T-helper 1 cell treated with Interleukin-12 subunit alpha and Interleukin-12 subunit beta and Interleukin-4 antibody, amounts not matched to agents 30 μg/mL and 1 μg/mL, for 36 hours (primary cell): ENCODE results near the gene PBXIP1.

Experiments
- H3K27ac Mint-ChIP-seq: one replicate; pipeline ENCODE4 v1.8.0; 2021; ENCODE audit warnings: mild to moderate bottlenecking, mixed read lengths
- H3K27me3 Mint-ChIP-seq: one replicate; pipeline ENCODE4 v1.8.0; 2021; ENCODE audit warnings: low read depth, mixed read lengths
- H3K36me3 Mint-ChIP-seq: one replicate; pipeline ENCODE4 v1.8.0; 2021; ENCODE audit warnings: low read depth, mixed read lengths
- H3K4me1 Mint-ChIP-seq: one replicate; pipeline ENCODE4 v1.8.0; 2021; ENCODE audit warnings: low read depth, mixed read lengths
- H3K4me3 Mint-ChIP-seq: one replicate; pipeline ENCODE4 v1.8.0; 2021; ENCODE audit warnings: mild to moderate bottlenecking, moderate library complexity, mixed read lengths
- H3K9me3 Mint-ChIP-seq: one replicate; pipeline ENCODE4 v1.8.0; 2021; ENCODE audit warnings: mixed read lengths

PBXIP1 gene

DNA sequence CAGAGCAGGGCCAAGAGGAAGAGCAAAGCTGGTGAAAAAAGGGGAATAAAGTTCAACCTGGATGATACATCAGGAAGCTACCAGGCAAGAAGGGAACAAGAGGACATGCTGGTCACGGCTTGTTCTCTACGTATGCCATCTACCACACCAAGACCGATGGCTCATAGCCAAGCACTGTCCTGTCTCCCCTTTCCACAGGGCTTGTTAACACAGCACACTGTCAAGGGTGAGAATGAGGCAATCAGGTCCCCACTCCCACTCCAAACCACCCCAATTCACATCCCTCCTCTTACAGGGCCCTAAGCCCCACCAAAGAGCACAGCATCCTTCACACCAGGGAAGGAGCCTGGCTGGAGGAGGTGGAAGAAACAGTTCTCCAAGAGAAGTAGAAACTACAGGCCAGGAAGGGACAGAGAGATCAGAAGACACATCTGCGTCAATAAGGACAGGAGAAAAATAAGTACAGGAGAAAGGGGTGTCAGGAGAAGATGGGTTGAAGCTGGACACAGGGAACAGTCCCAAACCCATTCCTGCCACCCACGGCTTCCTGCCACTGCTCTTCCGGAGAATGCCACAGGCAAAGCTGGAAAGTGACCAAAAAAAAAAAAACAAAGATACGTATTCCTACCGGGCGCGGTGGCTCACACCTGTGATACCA lies 15.6 kb upstream of the PBXIP1 start:
- peak overlapping the region; percentile 52 for H3K4me3 Mint-ChIP-seq
- H3K36me3 Mint-ChIP-seq: peaks cover 35% of the 10 kb centered on the region
- H3K27me3 Mint-ChIP-seq: no peaks in the 10 kb centered on the region
- peak overlapping the region; percentile 74 for H3K27ac Mint-ChIP-seq
- H3K9me3 Mint-ChIP-seq: no peaks in the 10 kb centered on the region
- H3K4me1 Mint-ChIP-seq: peaks cover 29% of the 10 kb centered on the region

DNA sequence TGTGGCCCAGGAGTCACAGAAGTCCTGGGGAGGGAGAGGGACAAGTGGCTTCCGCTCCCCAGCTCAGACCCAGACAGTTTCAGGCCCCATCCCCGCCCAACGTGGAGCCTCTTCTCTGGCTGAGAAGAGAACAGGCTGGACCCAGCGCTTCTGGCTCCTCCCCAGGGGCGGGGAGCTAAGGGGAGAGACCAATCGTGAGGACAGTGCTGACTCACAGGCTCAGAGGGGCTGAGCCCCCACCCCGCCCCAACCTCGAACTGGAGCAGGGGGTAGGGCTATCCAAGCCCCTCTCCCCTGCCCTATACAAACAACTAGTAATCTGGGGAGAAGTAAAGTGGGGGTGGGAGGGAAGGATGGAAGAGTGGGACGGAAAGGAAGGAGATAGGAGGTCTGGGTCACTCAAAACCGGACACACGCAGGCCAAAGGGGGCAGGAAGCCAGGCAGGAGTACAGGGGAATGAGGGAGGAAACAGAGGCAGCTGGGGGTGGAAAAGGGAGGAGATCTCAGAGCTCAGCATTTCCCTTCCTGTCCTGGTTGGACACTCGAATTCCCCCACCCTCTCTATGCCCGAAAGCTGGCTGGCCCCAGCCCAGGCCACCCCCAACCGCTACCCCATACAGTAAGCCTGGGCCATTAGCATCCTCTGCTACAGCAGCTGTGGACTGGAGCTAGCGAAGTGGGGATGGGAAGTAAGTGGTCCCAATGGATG lies 14.9 kb upstream of the PBXIP1 start, which contains the start of gene SHC1:
SHC1 (minus strand) TSS at position 117 of the 710 bp plus-strand sequence. CDS start 221 bp downstream, outside the sequence.
- peaks cover 35% of the 10 kb centered on the region for H3K36me3 Mint-ChIP-seq
- H3K9me3 Mint-ChIP-seq: no peaks in the 10 kb centered on the region
- H3K27me3 Mint-ChIP-seq: no peaks in the 10 kb centered on the region
- peak within 1 kb of the TSS; percentile 52 for H3K4me3 Mint-ChIP-seq
- peaks cover 29% of the 10 kb centered on the region for H3K4me1 Mint-ChIP-seq
- H3K27ac Mint-ChIP-seq: peak within 1 kb of the TSS; percentile 78

DNA sequence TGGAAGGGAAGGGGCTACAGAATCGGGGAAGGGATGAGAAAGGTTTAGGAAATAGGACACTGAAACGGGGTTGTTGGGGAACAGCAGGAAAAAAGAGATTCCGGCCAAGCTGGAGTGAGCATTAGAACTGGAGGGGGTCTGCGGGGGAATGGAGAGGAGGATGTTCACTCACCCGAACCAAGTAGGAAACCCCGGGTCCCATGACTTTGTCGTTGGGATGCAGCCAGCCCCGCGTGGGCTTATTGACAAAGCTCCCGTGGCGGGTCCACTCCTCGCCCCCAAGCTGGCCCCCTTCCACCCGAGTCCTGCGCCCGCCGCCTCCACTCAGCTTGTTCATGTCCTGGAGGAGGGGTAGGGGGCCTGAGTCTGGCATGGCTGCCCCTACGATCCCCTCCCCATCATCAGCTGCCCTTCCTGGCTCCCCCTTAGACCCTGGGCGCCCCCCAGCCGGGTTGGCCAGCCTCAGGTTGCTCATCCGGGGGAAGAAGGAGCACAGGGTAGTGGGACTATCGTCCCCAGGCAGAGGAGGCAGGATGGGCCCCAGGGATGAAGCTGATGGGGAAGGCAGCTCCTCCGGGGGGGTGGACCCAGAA lies 14.1 kb upstream of the PBXIP1 start:
- H3K4me1 Mint-ChIP-seq: peaks cover 29% of the 10 kb centered on the region
- no peak overlapping the region for H3K27ac Mint-ChIP-seq
- H3K9me3 Mint-ChIP-seq: no peaks in the 10 kb centered on the region
- no peaks in the 10 kb centered on the region for H3K27me3 Mint-ChIP-seq
- no peak overlapping the region for H3K4me3 Mint-ChIP-seq
- H3K36me3 Mint-ChIP-seq: peaks cover 42% of the 10 kb centered on the region

DNA sequence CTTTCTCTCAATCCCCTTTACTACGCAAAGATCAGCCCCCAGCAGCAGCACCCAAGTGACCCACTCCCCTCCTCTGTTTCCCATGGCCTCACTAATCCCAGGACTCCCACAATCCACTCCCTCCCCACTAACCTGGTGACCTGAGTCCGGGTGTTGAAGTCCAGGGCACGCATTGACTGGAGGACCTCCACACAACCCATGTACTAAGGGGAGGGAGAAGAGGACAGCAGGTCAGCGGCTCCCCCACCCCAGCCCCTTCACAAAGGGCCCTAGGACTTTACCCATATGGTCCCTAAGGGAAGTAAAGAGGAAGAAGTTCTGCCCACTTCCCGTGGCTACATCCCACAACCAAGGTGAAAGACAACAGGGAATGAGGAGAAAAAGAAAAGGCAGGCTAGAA lies 13.3 kb upstream of the PBXIP1 start:
- Mint-ChIP-seq H3K4me3 (no peak overlapping the region), H3K36me3 (peaks cover 42% of the 10 kb centered on the region), H3K9me3 (no peaks in the 10 kb centered on the region), H3K27me3 (no peaks in the 10 kb centered on the region), H3K27ac (peak overlapping the region; percentile 62), H3K4me1 (peaks cover 29% of the 10 kb centered on the region)

DNA sequence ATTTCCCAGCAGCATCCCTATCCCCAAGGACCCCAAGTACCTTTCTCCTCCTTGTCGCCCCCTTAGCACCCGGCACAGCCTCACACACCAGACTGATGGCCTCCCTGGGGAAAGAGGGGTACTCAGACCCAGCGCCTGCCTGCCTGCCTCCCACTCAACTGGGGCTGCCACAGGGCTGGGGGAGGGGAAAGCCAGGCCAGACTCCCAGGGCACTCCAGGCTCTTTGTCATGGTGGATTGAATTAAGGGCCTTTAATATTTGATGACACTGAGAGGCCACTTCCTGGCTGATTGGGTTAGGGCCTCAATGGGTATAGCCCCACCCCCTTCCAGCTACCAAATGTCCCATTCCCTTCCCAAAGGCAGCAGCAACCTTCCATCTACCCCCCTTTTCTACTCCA lies 12.8 kb upstream of the PBXIP1 start:
- H3K4me3 Mint-ChIP-seq: no peak overlapping the region

DNA sequence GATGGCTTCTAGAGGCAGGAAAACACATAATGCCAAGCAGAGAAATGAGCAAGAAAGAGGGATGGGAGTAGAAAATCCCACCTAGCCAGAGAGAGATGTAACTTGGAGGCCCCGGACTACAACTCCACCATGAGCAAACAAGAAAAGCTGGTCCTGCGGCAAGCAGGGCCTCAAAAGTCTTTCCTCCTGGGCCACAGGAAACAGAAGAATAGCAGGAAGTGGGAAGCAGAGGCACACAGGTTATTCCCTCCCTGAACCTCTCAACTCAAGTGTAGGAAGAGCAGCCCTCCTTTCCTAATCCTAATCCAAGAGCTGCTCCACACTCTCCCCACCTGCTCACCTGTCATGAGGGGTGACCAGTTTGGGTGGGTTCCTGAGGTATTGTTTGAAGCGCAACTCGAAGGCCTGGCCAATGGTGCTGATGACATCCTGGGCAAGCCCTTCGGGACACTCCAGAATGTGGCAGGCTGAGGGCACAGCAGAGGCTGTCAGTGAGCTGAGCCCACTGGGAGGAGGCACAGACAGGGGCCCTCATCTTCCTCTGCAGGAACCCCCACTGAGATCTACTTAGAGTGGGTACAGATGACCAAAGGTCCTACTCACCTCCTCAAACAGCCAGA lies 11.5 kb upstream of the PBXIP1 start:
- Mint-ChIP-seq H3K4me3 (no peak overlapping the region), H3K36me3 (peaks cover 49% of the 10 kb centered on the region), H3K9me3 (no peaks in the 10 kb centered on the region), H3K27me3 (no peaks in the 10 kb centered on the region), H3K27ac (peak overlapping the region; percentile 15), H3K4me1 (peaks cover 29% of the 10 kb centered on the region)

More for the DNA sequence above, 12.8 kb upstream of the PBXIP1 start:
- no peaks in the 10 kb centered on the region for H3K9me3 Mint-ChIP-seq
- peaks cover 31% of the 10 kb centered on the region for H3K4me1 Mint-ChIP-seq
- peak overlapping the region; percentile 62 for H3K27ac Mint-ChIP-seq
- H3K36me3 Mint-ChIP-seq: peaks cover 45% of the 10 kb centered on the region
- H3K27me3 Mint-ChIP-seq: no peaks in the 10 kb centered on the region

DNA sequence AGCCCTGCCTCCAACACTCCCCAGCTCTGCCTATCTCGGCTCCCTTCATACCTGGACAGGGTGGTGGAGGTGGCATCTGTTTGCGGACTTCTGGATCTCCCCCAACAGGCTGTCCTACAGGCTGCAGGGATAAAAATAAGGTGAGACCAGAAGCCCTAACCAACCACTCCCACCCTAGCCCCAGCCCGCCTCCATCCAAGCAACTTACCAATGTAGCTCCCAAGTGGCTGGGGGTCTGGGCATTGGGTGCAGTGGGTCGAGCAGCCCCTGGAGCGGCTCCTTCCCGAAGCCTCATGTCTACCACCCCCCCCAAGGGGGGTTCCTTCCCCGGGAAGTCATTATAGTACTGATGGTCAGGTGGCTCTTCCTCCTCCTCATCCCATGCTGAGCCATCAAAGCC lies 10.2 kb upstream of the PBXIP1 start:
- no peaks in the 10 kb centered on the region for H3K9me3 Mint-ChIP-seq
- no peaks in the 10 kb centered on the region for H3K27me3 Mint-ChIP-seq
- peaks cover 47% of the 10 kb centered on the region for H3K36me3 Mint-ChIP-seq
- no peak overlapping the region for H3K4me3 Mint-ChIP-seq
- H3K4me1 Mint-ChIP-seq: peaks cover 24% of the 10 kb centered on the region
- no peak overlapping the region for H3K27ac Mint-ChIP-seq

DNA sequence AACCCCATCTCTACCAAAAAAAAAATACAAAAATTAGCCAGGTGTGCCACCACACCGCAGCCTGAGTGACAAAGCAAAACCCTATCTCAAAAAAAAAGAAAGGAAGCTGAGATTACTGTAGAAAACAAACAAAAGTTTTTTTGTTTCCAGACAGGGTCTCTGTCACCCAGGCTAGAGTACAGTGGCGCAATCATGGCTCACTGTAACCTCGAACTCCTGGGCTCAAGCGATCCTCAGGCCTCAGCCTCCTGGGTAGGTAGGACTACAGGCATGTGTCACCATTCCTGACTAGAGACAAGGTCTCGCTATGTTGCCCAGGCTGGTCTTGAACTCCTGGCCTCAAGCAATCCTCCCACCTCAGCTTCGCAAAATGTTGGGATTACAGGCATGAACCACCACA lies 8.5 kb upstream of the PBXIP1 start:
- Mint-ChIP-seq H3K4me1 (peaks cover 26% of the 10 kb centered on the region), H3K27me3 (no peaks in the 10 kb centered on the region), H3K27ac (no peak overlapping the region), H3K36me3 (peaks cover 44% of the 10 kb centered on the region), H3K9me3 (no peaks in the 10 kb centered on the region), H3K4me3 (no peak overlapping the region)

DNA sequence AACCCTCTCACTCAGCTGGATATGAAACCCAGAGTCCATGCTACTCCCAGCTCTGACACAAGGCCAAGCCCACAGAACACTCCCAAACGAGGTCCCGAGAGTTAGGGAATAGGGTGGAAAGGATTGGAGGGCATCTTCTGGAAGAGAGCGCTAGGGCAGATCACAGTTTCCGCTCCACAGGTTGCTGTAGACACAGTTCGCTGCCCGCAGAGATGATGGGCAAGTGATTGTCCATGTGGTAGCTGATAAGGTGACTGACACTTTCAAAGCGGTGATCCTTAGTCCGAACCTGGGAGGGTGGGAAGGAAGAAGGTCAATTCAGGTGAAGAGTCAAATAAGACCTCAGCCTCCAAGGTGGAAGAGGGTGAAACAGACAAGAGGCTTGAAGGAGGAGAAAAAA lies 7.7 kb upstream of the PBXIP1 start:
- Mint-ChIP-seq H3K27ac (no peak overlapping the region), H3K4me1 (peaks cover 22% of the 10 kb centered on the region), H3K4me3 (no peak overlapping the region), H3K36me3 (peaks cover 41% of the 10 kb centered on the region), H3K9me3 (no peaks in the 10 kb centered on the region), H3K27me3 (no peaks in the 10 kb centered on the region)

DNA sequence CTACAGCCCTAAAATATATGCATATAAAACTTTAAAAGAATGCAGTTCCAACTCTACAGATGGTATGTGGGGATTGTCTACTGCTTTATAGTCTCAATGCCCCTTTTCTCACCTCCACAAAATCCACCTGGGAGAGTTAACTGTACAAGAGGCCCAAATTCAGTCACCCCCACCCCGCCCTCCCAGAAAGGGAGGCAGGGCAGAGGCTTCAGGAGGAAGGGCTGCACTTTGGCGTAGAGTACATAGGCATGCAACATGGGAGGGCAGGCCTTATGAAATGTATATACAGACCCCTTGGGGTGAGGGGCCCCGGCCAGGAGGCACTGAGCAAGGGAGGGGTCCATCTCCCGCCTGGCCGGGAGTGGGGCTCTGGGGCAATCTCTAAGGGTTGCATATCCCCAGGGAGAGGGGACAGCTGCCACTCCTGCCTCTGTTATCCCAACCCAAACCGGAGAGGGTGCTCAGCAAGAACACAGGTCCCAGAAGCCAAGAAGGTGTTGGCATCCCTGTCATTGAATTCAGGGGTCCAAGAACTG lies 7.0 kb upstream of the PBXIP1 start:
- peaks cover 38% of the 10 kb centered on the region for H3K36me3 Mint-ChIP-seq
- peak overlapping the region; percentile 86 for H3K4me3 Mint-ChIP-seq
- H3K27me3 Mint-ChIP-seq: no peaks in the 10 kb centered on the region
- H3K27ac Mint-ChIP-seq: peak overlapping the region; percentile 45
- H3K9me3 Mint-ChIP-seq: no peaks in the 10 kb centered on the region
- H3K4me1 Mint-ChIP-seq: peaks cover 22% of the 10 kb centered on the region

DNA sequence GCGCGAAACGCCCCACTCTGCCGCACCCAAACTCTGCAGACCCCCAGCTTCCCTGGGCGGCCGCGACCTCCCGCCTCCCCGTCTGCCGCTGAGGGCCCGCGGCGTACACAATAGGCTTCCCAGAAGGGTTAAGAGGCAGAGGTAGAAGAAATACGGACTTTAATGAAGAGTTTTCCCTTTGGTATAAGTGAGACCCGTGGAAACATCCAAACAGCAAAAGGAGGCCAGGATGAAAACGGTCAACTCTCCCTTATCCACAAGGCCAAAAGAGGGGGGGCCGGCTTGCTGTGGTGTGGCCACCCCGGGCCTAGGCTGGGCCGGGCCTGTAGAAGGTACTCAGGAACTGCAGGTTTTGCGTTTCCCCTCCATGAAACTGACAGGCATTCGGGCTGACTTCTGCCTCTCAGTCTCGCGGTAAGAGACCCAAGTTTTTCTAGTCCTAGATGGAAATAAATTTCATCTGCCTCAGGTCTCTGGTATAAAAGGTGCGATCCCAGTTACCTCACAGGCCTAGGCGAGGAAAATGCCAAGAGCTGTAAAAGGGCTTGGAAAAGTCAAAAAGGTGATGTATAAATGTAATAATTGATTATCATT lies 6.4 kb upstream of the PBXIP1 start:
- no peaks in the 10 kb centered on the region for H3K9me3 Mint-ChIP-seq
- H3K36me3 Mint-ChIP-seq: peaks cover 32% of the 10 kb centered on the region
- no peaks in the 10 kb centered on the region for H3K27me3 Mint-ChIP-seq
- peak overlapping the region; percentile 86 for H3K4me3 Mint-ChIP-seq
- H3K27ac Mint-ChIP-seq: peak overlapping the region; percentile 86
- peaks cover 22% of the 10 kb centered on the region for H3K4me1 Mint-ChIP-seq

DNA sequence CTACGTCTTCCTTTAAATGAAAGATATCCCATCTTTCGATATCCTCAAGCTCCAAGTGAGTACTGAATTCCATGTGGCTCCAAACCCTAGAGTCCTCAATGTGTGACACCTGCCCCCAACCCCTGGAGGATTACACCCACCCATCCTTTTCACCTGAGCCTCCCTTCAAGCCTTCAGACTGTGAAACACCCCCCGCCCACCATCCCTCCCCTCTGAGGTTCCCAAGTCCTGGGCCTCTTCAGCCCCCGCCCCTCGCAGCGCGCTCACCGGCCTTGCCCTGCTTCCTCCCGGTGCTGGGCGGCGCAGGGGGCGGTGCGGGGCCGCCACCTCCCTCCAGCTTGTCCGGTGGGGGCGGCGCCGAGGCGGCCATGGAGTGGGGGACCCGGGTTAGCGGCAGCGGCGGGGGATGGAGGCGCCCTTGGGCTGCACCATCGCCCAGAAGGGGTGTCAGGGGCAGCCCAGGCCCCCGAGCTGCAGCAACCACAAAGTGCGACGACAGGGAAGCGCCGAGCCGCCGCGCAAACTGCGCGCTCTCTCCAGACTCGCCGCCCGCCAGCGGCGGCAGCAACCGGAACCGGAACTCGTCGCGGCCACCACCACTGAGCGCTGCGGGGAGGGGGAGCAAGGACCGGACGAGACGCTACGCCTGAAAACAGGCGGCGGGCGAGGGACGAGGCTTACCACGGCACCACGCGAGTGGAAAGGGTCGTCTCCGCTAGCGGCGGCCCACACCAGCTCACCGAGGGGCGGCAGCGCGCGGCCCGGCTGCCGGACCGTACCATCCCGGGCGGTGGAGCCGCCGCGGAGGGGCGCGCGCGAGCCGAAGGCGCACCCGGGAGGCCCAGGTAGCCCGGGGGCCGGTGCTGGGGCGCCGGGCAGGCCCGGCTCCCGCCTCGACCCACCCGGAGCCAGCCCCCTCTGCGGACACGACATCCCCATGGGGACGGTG lies 5.6 kb upstream of the PBXIP1 start, which contains the start of gene PYGO2:
PYGO2 (minus strand) TSS at position 576 of the 949 bp plus-strand sequence; CDS start at position 370, 206 bp downstream.
- Mint-ChIP-seq H3K4me3 (peak within 1 kb of the TSS; percentile 95), H3K36me3 (peaks cover 26% of the 10 kb centered on the region), H3K27ac (peak within 1 kb of the TSS; percentile 88), H3K27me3 (no peaks in the 10 kb centered on the region), H3K4me1 (peaks cover 26% of the 10 kb centered on the region), H3K9me3 (no peaks in the 10 kb centered on the region)

DNA sequence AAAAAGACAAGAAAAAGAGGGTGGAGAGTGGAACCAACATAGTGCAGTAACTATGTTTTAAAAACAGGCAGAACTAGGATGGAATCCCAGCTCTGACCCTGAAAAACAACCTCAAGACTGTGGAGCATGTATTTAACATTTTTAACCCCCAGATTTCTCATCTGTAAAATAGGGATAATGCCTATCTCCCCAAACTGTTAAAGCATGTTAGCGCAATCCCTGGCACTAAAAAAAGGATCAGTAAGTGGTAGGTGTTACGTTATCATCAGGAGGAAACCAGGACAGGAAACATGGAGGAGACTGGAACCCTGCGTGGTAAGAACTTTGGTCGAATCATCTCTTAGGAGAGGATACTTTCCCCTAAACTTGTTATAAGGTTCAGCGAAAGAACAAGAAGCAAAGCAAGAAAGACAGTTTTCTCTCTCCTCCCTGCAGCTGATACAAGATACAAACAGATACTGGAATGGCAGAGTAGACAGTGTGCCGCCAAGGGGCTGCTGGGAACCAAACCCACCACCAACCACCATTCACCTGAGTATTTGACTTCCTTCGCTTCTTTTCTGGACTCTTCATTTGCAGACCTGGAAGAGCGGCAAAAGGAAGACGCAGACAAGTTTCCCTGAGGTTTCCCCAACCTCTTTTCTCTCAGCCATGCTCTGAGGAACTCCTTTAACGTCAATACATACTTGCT lies 4.7 kb upstream of the PBXIP1 start:
- Mint-ChIP-seq H3K4me1 (peaks cover 35% of the 10 kb centered on the region), H3K27me3 (no peaks in the 10 kb centered on the region), H3K36me3 (peaks cover 24% of the 10 kb centered on the region), H3K4me3 (peak overlapping the region; percentile 95), H3K27ac (peak overlapping the region; percentile 88), H3K9me3 (no peaks in the 10 kb centered on the region)
